Right renal cortex interstitium (tissue), 3 donors: Measurements from ENCODE around the gene JPH3. TPM values are rescaled to one million over a fixed set of nuclear protein-coding genes. Genes with fewer than 3 reads are reported as not detected.
"Not testable (repeated sequence)": the region's sequence is repeated elsewhere in the genome, so short reads cannot be mapped to it uniquely, and the experiment has no call there.

ENCODE experiments used
- DNase-seq, 3 donors: peaks; one replicate each; pipeline ENCODE4 v3.0.0-alpha.2; 2013; ENCODE audit warnings: low read depth in 3 of 3, low spot score in 2 of 3
- polyA plus RNA-seq, 3 donors: library from polyadenylated mRNA; unstranded; fragments of 120-200 nt; gene quantifications; one replicate each; pipeline ENCODE4 v1.2.1, GENCODE V29; 2013; ENCODE audit not compliant: insufficient read length in 3 of 3

Gene JPH3
- polyA plus RNA-seq, 3 donors, result 0.54 to 0.74 (median 0.57) TPM

DNA sequence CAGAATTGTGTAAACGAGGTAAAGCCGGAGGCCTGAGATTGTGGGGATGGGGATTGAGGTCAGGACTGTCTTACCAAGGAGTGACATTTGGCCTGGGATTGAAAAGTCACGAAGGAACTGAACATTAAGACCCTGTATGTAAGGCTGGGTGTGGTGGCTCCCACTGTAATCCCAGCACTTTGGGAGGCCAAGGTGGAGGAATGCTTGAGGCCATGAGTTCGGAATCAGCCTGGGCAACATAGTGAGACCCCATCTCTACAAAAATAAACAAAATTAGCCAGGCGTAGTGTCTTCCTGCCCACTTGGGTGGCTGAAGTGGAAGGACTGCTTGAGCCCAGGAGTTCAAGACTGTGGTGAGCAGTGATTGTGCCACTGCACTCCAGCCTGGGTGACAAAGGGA, 75.5 kb downstream of the JPH3 start:
- DNase-seq, result no peak

DNA sequence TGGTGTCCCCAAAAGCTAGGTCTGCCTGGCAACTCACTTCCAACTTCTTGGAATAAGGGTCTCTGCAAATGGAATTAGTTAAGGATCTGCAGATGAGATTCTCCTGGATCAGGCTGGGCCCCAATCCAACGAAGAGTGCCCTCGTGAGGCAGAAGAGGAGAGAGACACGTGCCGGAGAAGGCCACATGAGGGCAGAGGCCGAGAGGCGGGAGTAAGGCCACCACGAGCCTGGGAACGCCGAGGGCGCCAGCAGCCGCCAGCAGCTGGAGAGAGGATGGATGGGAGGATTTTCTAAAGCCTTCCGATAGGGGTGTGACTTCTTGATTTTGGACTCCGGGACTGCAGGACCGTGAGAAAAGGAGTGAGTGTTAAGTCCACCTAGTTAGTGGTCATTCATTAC, 76.3 kb downstream of the JPH3 start:
- DNase-seq, result no peak

DNA sequence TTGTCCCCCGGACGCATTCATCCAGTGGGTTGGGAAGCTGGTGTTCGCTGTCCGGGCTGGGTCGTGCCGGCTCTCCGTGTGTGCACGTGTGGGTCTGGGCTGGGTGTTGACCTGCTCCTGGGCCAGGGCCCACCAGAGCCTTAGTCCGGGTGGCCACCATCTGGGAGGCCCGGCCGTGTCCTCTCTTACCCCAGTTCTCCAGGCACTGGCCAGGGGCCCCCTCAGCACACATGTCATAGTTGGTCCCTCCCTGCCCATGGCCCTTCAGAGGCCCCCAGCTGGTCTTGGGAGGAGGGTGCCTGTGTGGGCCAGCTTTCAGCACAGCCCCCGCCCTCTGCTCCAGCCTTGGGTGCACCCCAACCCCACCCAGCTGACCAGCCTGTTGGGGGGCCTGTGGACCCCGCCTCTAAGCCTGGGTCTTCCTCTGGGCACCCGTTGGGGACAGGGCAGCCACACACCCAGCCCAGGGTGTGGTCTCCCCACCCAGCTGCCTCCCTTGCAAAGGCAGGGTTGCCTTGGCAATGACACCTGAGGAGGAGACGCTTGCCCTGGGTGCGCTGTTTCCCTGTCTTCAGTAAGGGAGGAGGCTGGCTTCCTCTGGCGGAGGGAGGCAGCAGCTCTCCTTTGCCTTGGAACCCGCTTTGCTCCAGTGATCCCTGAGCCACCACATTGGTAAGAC, 77.4 kb downstream of the JPH3 start:
- DNase-seq, result no peak

- DNase-seq, result no peak
Measured at GRCh38 chr16:87680272-87680644, 78.0 kb downstream of the JPH3 start.

DNA sequence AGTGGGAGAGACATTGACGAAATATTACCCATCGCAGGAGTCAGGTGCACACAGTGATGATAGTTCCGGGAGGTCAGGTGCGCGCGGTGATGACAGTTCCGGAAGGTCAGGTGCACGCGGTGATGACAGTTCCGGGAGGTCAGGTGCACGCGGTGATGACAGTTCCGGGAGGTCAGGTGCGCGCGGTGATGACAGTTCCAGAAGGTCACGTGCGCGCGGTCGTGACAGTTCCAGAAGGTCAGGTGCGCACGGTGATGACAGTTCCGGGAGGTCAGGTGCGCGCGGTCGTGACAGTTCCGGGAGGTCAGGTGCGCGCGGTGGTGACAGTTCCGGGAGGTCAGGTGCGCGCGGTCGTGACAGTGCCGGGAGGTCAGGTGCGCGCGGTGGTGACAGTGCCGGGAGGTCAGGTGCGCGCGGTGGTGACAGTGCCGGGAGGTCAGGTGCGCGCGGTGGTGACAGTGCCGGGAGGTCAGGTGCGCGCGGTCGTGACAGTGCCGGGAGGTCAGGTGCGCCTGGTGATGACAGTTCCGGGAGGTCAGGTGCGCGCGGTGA, 78.8 kb downstream of the JPH3 start:
- not testable (repeated sequence) for DNase-seq

GRCh38 chr16:87681981-87682570, 79.8 kb downstream of the JPH3 start:
- no peak for DNase-seq

GRCh38 chr16:87682852-87683399, 80.6 kb downstream of the JPH3 start:
- DNase-seq, result no peak

- DNase-seq, result no peak
Measured at GRCh38 chr16:87684106-87684677, 81.9 kb downstream of the JPH3 start.

DNA sequence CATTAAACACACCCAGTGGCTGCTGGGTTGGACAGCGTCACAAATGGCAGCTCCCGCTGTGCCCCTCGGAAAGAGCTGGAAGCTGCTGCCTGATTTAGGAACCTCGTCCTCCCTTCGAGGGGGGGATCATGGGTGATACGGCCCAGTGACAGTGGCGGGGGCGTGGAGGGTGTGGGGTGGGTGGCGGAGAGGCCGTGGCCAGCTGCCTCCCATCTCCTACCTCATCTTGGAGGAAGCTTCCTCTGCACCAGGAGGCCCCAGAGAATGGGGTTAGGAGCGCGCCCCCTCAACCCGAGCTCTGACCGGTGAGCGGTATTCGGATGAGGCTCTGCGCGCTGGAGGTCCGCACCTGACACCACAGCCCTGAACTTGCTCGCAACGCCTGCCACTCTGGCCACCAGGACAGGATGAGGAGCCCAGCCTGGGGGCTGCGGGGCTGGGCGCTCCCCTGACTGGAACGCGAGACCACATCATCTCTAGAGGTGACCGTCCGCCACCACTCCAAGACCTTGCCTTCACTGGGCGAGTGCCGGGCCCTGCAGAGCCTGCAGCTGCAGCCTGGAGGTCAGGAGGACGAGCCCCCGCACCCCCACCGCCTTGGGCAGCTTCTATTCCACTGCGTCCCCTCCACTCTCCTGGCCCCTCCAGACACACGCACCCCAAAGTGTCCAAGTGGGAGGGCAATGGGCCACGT, 82.5 kb downstream of the JPH3 start:
- no peak for DNase-seq

- DNase-seq, result no peak
Measured at GRCh38 chr16:87685405-87685755, 83.1 kb downstream of the JPH3 start.

DNA sequence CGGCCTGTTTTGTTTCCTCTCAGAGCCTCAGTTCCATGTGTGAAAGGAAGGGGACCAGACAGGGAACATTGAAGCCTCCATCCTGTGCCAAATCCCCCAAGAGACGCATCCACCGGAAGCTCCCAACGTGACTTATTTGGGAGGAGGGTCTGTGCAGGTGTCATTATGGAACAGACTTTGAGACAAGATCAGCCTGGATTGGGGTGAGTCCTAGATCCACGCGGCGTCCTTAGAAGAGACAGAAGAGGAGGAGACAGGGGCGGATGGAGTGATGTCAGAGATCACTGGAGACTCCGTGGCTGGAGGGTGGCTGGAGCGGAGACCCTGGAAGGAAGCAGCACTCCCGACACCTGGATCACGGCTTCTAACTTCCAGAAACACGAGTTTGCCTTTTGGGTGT, 83.5 kb downstream of the JPH3 start:
- no peak for DNase-seq

- no peak for DNase-seq
Measured at GRCh38 chr16:87686697-87687096, 84.4 kb downstream of the JPH3 start.

DNA sequence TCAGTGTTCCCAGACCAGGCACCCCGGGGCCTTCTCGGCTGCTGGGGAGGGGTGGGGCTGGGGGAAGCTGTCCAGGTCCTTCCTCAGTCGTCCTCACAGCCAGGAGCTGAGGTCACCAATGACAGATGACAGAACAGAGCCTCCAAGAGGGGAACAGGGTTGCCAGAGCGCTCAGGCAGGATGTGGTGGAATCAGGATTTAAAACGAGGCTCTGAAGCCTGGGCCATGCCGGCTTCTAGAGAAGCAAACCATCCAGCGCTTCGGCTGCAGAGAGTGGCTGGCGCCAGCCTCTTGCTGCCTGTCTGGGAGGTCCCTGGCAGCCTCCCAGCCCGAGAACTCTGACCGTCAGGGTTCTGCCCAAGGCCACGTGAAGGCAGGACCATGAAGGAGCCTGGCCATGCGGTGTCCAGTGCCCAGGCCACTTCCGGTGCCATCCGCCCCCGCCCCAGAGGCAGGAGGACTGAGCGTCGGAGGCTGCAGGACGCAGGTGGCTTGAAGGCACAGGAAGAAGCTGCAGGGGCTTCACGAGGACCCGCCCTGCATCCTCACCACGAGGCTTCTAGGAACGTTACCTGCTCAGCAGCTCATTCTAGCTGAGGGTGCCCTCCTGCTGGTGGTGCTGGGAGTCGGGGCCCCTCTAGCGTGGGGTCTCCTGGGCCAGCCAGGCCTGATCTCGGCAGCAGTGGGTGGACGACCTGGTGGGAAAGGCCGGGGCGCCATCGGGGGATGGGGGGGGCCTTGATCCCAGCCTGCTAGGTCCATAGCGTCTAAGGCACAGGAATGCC, 85.0 kb downstream of the JPH3 start:
- DNase-seq, result no peak

GRCh38 chr16:87687998-87688529, 85.8 kb downstream of the JPH3 start:
- DNase-seq, result no peak

DNA sequence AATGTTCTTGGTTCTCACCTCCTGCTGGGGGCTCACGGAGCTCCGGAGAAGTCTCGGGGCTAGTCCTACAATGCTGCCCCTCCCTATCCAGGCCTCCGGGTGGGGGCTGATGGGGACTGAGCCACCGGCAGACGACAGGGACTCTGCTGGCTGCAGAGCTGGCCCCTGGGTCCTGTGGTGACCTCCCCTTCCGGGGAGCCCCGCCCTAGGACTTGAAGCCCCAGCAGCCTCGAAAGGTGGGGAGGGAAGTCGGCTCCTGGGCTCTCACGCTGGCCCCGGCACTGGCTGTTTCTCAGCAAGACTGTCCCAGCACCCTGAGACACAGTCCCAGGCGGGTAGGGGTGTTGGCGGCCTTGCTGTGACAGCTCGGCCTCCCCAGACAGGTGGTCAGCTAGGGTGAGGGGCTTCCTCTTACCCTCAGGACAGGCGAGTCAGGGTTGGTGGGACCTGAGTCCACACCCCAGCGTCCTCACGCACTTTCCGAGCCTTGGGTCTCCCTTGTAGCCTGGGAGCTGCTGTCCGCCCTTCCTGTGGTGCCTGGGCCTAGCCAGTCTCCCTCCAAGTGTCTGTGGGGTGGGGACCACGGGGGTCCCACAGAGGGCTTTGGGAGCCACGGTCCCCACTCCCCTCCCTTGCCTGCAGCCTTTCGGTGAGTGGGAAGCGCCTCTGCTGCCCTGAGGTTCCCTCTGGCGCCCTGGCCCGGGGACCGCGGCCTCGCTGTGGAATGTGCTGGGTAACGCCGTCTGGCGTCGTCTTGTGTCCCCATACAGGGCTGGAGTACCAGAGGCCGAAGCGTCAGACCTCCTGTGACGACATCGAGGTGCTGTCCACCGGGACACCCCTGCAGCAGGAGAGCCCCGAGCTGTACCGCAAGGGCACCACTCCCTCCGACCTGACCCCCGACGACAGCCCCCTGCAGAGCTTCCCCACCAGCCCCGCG, 86.8 kb downstream of the JPH3 start:
- DNase-seq, result no peak

DNA sequence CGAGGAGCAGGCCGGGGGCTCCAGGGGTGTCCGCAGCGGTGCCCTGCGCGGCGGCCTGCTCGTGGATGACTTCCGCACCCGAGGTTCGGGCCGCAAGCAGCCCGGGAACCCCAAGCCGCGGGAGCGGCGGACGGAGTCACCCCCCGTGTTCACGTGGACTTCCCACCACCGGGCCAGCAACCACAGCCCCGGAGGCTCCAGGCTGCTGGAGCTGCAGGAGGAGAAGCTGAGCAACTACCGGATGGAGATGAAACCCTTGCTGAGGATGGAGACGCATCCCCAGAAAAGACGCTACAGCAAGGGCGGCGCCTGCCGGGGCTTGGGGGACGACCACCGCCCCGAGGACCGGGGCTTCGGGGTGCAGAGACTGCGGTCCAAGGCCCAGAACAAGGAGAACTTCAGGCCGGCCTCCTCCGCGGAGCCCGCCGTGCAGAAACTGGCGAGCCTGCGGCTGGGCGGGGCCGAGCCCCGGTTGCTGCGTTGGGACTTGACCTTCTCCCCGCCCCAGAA, 87.7 kb downstream of the JPH3 start:
- no peak for DNase-seq

- DNase-seq, result no peak
Measured at GRCh38 chr16:87690911-87691685, 88.8 kb downstream of the JPH3 start.

DNA sequence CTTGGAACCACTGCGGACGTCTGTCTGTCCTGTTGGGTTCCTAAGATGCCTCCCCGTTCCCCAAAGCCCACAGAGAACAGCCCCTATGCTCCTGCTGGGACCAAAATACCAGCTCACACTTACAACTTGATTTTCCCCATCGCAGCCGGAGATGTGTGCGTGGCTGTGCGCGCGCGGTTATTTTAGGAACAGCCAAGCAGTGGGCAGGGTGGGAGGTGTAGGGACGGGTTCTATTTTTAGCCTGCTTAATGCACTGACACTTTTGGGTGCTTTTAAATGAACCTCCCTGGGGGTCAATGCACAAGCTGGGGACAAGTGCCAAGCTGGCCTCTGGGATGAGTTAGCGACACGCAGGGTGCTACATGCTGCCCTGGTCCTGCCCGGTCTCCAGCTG, 89.4 kb downstream of the JPH3 start:
- no peak for DNase-seq
